GM21528 (cell line): ENCODE results near the gene EFHD1.
"Not testable (repeated sequence)": the region's sequence is repeated elsewhere in the genome, so short reads cannot be mapped to it uniquely, and the experiment has no call there.

Experiments
- ATAC-seq: cut with Tn5 transposase; IDR thresholded peaks from one replicate; pipeline ENCODE4 v1.9.1; 2021; ENCODE audit warnings: mild to moderate bottlenecking, moderate library complexity; ENCODE audit not compliant: unreplicated experiment, low FRiP score

The EFHD1 gene

DNA sequence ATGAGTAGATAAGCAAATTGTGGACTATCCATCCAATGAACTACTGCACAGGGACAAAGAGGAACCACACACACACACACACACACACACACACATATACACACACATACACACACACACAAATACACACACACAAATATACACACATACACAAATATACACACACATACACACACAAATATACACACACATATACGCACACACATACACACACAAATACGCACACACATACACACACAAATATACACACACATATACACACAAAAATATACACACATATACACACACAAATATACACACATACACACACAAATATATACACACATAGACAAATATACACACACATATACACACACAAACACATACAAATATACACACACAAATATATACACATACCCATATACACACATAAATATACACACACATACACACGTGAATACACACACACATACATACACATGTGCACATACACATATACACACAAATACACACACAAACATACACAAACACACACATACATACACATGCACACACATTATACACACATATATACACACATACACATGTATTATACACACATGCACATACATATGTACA, 19.8 kb upstream of the EFHD1 start:
- ATAC-seq, result no peak

DNA sequence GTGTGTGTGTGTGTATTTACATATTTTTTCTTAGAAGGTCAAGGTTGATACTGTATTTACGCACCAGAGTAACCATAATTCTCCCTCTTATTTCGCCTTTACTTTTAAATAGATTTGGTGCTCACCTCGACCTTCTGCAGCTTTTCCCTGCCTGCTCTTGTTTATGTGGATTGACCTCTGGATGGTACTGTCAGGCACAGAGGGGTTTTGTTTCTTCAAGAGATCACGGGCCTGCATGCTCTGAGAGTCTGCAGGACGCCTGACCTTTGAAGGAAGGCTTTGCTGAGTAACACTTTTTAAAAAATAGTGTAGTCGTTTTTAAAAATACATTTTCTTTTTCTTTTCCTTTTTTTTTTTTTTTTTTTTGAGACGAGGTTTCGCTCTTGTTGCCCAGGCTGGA, 18.1 kb upstream of the EFHD1 start:
- ATAC-seq, result no peak

DNA sequence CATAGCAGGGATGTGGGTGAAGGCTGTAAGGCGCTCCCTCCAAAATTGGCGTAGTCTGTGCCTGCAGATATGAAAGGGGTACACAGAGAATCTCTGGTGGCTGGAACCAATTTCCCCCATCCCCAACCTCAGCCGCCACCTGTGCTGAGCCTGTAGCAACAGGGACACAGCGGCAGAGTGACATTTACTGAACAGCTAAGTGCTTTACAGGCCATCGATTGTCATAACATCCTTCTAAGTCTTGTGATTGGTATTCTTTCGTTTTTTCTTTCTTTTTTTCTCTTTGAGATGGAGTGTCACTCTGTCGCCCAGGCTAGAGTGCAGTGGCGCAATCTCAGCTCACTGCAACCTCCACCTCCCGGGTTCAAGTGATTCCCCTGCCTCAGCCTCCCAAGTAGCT, 12.2 kb upstream of the EFHD1 start:
- ATAC-seq, result no peak

DNA sequence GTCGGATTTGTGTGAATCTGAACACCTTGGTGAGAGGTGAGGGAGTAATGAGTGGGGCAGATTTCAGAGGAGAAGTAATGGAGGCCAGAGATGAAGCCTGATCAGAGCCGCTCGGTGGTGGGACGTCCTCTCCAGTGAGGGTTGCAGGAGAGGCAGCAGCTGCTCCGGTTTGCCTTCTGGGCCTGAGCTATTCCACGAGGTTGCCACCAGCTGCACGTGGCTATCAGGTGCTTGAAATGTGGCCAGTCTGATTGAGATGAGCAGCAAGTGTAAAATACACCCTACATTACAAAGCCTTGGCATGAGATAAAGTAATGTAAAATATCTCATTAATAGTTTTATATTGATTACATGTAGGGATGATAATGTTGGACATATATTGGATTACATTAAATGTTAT, 10.8 kb upstream of the EFHD1 start:
- ATAC-seq, result no peak

DNA sequence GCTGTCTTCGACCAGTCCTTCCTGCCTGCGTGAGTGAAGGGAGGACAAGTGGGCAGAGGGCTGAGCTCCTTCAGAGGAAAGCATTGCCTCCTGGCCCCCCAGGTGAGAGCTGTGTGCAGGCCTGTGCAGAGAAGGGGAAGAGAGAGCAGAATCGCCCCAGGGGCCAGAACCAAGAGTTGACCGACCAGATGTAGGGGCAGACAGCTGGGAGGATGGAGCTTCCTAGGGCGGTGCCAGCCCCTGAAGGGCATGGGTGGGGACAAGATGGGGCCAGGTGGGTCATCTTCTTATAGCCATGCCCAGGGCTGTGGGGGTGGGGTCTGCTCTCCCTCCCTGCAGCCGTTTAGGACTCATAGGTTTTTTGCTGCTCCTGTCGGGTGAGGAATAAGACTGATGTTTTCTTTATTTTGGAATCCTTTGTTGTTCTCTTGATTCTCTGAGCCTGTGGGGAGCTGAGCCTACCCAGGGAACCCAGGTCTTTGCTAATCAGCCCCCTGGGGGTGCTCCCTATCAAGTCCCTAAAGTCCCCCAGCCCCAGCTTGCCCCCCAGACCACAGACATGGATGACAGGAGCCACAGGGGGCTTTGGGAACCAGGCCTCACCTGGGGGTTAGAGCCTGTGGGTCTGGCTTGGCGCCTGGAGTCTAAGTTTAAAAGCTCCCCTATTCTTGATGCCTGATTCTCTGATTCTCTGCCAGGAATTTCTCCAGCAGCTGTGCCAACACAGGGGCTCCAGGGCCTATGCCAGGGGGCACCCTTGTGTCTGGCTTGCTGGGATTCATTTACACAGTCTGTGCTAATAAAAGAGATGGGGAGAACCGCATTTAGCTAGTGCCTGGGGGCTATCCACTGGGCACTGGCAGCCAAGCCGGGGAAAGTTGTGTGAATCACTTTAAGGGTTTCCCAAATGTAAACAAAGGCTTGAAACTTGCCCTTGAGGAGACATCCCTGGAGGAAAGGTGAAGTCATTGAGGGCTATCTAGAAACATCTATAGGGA, 9.3 kb upstream of the EFHD1 start:
- ATAC-seq, result no peak

DNA sequence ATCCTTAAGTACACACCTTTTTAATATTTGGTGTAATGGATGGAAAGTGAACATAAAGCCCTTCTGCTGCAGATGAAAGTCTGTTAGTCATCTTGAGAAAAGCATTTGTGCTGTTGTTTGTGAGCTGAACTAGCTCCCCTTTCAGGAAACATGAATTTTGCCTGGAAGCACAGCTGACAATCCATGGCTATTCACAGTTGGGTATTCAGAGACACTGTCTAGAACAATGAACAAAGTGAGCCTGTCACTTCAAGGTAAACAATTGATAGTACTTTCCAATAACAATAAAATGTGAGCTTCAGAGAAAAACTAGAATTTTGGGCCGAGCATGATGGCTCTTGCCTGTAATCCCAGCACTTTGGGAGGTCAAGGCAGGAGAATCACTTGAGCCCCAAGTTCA, 6.8 kb upstream of the EFHD1 start:
- ATAC-seq, result no peak

DNA sequence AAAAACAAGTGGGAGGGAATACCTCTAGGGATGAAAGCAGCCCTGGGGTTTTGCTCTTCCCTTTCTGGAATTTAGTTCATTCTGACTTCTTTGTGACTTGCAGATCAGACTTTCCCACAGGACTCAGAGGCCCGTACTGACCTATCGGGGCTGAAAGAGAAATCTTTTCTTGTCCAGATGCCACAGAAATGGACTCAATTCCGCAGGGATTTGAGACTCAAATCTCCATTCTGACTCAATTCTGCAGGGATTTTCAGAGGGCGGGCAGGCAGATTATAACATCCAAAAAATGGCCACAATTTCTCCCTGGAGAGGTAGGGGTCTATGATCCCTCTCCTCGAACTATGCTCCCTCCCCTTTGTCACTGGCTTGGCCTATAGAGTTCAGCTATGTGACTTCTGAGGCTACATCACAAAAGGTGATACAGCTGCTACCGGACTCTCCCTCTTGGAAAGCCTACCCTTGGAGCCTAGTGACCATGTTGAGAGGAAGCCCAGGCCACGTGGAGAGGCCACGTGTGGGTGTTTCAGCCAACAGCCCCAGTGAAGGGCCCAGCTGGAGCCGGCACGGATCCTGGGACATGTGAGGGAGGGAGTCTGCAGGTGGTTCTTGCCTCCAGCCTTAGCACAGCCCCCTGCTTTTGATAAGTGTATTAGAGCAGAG, 4.8 kb upstream of the EFHD1 start:
- no peak for ATAC-seq

DNA sequence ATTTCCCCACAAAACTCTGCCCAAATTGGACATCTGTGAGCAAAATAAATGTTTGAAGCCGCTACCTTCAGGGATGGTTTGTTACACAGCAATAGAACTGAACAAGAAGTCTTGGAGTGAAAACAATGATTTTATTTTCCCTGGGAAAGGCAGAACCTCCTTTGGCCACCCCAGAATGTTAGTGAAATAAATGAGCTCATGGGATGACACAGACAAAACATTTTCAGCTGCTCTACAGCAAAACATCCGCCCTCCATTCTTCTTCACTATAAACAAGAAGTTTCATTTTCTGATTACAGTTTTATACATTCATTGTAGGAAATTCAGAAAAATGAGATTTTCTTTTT, 4.3 kb upstream of the EFHD1 start:
- no peak for ATAC-seq

DNA sequence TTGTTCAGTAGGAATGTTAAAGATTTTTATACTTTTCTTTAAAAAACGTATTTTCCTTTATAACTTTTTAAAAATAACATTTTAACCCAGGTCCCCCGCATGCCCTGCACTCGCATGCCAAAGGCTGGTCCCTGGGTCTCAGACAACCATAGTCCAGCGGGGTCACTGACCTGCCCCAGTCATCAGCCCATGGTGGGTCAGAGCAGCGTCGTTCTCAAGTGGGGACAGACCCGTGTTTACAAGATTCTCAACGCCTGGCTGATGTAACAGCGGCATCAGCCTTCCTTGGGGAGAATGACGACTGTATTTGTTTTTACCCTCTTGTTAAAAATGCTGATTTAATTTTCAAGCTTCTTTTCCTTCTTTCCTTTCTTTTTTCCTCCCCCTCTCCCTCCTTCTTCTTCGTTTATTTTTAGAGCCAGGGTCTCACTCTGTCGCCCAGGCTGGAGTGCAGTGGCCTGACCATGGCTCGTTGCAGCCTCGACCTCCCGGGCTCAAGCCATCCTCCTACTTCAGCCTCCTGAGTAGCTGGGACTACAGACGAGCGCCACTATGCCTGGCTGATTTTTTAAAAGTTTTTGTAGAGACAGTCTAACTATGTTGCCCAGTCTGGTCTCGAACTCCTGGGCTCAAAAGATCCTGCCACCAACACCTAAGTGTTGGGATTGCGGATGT, 1.0 kb upstream of the EFHD1 start:
- ATAC-seq, result no peak

DNA sequence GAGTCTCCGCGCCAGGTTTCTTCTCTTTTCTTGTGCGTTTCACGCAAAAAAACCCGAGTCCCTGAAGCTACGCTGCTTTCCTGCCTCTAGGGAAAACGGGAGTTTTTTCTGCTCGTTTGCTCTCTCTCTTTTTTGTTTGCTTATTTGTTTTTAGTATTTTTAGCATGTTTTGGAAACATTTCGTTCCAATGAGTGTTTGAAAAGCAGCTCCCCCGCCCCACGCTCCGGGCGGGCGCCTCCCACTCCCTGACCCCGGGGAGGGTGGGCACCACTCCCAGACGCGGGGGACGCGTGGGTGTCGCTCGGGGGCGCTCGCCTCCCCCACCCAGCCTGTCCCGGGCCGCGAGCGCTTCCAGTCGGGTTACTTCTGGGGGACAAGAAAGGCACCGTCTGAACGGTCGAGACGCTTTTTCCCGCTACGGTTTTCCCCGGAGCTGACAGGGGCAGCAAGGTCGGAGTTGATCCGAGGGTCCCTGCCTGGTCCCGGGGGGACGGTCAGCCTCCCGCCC, 446 bp upstream of the EFHD1 start:
- ATAC-seq, result no peak

DNA sequence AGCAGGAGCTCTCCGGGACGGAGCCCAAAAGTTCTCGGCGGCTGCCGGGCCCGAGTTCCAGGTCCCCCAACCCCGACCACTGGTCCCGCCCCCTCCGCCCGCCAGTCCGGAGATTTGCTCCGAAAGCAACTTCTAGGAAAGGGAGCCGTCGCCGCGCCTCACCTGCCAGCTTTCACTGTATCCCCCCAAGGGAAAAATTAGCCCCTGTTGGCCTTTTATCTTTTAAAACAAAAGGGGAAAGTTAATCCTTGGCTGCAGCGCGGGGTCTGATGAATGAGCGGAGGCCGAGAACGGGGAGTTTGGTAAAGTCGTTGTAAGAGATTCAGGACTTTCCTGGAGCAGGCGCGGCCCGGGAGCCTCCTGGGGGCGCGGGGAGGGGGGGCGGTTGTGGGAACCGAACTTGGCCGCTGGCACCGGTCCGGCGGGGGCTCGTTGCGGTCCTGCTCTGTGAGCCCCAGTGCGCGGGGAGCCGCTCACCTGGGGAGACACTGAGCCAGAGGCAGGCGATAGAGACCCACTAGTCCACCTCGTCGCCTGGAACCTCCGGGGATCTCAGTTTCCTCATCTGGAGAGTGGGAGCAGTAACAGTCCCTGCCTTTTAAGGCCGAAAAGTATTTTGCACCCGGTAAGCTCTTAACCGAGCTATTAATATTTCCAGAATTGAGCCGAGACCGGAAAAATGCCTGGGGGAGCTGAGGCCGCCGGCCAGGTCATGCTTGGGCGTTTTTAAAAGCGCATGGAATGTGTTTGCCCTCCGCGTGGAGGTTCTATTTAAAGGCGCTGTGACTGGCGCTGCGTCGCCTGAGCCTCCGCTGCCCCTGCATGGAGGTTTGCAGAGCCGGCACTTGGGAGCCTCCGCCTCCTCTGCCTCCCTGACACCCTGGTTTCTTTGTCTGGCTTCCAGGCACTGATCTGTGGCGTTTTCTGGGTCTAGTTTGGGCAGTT, 1.1 kb downstream of the EFHD1 start:
- no peak for ATAC-seq

DNA sequence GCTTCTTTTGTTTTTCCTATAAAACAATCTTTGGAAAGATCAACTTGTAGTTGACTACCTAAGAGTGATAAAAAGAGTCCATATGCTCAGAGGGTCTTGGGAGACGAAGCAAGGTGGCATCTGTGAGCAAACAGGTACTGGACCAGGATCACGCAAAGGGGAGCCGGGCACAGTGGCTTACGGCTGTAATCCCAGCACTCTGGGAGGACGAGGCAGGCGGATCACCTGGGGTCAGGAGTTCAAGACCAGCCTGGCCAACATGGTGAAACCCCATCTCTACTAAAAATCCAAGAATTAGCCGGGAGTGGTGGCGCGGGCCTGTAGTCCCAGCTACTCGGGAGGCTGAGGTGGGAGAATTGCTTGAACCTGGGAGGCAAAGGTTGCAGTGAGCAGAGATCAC, 2.0 kb downstream of the EFHD1 start:
- not testable (repeated sequence) for ATAC-seq

DNA sequence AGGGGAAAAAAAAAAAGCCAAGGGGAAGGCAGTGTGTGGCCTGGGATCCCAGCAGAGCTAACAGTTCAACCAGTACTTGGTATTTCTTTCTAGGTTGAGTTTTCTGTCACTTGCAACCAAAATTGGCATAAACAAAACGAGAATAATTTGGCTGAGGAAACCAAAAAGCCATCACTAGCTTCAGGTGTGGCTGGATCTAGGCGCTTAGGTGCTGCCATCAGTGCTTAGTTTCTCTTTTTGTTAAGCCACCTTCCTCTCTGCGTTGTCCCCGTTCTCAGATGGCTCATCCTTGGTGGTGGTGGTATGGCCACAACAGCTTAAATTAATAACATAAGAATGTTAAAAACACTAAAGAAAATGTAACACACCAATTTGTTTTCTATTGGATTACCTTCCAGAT, 2.4 kb downstream of the EFHD1 start:
- no peak for ATAC-seq

DNA sequence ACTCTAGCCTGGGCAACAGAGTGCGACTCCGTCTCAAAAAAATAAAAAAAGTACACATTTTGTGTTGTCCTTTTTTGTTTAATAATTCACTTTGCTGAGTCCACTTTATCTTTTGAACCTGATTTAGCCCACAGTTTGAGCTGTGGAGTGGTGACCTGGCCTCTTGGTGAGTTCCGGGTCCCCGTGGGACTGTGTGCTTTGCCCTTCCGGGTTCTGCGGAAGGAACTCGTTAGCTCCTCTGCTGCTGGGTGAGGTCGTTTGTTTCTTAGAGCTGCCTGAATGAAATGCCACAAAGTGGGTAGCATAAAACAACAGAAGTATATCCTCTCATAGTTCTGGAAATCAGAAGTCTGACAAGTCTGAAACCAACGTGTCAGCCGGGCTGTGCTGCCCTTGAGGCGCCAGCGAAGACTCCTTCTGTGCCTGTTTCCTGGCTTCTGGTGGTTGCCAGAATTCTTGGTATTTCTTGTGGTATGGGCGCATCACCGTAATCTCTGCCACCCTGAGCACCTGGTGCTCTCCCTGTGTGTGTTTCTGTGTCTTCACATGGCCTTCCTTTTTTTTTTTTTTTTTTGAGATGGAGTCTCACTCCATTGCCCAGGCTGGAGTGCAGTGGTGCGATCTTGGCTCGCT, 3.5 kb downstream of the EFHD1 start:
- ATAC-seq, result no peak

DNA sequence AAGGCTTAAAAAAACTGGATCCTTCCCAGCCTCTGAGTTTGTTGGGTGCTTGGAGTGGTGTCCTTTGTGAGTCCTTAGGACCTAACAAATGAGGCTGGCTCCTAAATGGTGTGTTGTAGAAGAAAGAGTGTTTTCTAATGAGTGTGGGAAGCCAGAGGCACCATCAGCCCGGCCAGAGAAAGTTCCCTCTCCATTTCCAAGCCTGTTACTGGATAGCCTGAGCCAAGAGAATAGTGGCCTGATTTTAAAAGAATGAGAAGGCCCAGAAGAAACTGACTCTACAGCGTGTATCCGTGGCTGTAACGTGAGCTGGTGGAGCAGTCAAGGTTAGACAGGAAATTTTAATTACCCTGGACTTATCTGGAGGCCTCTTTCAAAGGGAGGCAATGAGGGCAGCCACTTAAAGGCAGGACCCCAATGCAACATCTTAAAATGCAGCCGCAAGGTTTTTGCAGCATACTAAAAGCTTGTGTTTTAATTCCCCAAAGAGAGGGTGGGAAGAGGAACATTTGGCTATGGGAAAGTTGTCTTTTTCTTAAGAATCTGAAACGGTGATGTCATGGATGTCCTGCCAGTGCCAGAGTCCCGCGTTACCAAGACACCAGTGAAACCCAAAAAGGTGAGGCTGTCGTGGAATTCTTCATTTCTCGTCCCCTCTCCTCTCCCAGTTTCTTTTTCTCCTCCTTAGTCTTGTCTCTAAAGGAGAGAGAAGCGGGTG, 4.6 kb downstream of the EFHD1 start:
- no peak for ATAC-seq

DNA sequence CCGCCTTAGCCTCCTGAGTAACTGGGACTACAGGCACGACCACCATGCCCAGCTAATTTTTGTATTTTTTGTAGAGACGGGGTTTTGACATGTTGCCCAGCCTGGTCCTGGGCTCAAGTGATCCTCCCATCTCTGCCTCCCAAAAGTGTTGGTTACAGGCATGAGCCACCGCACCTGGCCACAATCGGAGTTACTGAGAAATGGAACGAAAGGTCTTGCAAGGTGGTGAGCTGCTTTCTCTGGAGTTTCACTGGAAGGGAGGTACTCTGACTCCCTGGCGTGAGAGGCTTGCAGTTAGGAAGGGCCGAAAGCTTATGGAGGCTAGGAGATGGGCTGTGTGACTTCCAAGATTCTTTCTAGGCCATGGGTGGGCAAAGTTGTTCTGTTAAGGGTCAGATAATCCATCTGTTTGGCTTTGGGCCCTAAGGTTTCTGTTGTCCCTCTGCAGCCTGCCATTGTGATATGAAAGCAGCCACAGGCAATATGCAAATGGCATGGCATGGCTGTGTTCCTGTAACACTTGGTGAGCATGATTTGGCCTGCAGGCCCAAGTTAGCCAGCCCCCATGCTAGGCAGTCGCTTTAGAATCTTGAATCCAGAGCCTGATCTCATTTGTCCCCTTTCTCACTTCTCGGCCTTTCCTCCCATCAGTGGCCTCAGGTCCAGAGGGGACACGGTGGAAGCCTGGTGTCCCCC, 7.9 kb downstream of the EFHD1 start:
- no peak for ATAC-seq

DNA sequence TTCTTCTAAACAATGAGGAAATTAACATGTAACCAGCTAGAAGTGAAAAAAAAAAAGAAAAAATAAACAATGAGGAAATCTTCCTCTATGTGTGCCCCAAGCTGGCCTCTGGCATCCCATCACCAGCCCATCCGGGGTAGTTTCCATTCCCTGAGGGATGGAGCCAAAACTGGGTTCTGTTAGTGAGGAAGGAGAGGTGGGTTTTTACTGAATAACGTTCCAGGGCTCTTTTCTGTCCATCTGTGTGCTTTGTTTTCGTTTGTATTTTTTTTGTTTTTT, 9.7 kb downstream of the EFHD1 start:
- ATAC-seq, result no peak

DNA sequence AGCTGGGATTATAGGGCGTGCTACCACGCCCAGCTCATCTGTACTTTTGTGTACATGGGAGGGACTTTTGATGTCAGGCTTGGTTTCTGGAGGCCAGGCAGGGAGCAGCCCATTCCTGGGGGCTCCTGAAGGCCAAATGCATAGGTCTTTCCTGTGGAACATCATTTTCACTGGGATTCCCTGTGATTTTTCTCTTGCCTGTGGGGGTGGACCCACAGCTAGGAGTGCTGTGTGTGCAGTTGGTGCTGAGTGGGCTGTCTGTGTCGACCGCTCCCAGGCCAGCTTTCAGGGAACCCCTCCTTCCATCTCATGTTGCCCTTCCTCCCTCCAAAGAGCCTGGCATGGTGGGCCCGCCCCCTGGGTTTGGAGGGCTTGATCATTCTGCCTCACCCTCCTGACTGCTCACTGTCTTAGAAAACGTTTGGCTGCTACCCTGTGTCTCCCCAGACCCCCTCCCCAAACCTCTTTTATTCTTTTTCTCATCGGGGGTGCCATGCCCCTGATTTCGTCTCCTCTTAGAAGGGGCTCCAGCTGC, 10.5 kb downstream of the EFHD1 start:
- ATAC-seq, result no peak
